SK-N-SH treated with all-trans-retinoic acid at 6 μM for 48 hours (cell line): ENCODE measurements around the gene LYST.

Source experiments
- ARNTL ChIP-seq: fragments of 450-650 bp; formaldehyde crosslinking; IDR thresholded peaks from 2 replicates; pipeline ENCODE4 v1.5.0; 2020; ENCODE audit warnings: low read depth, mild to moderate bottlenecking, moderate library complexity, borderline replicate concordance
- ESRRG ChIP-seq: fragments of 250-450 bp; sonication (Bioruptor Pico); IDR thresholded peaks from 2 replicates; pipeline ENCODE4 v1.6.1; 2021; ENCODE audit warnings: mild to moderate bottlenecking
- GLIS3 ChIP-seq: fragments of 250-450 bp; sonication (Bioruptor Pico); IDR thresholded peaks from 2 replicates; pipeline ENCODE4 v1.5.0; 2020; ENCODE audit warnings: mild to moderate bottlenecking, moderate library complexity
- ISL1 ChIP-seq: fragments of 250-450 bp; sonication (Bioruptor Pico); IDR thresholded peaks from 2 replicates; pipeline ENCODE4 v2.1.2; 2022; ENCODE audit warnings: mild to moderate bottlenecking, moderate library complexity
- RARB ChIP-seq: fragments of 250-450 bp; sonication (Bioruptor Pico); IDR thresholded peaks from 2 replicates; pipeline ENCODE4 v1.8.0; 2021; ENCODE audit warnings: mild to moderate bottlenecking, moderate library complexity
- SNAI2 ChIP-seq: fragments of 250-450 bp; sonication (Bioruptor Pico); IDR thresholded peaks from 2 replicates; pipeline ENCODE4 v1.5.0; 2020; ENCODE audit warnings: mild to moderate bottlenecking, moderate library complexity
- ZC3H10 ChIP-seq: fragments of 250-450 bp; sonication (Bioruptor Pico); IDR thresholded peaks from 2 replicates; pipeline ENCODE4 v1.5.1; 2021; ENCODE audit warnings: mild to moderate bottlenecking, moderate library complexity
- ZFP3 ChIP-seq: fragments of 250-450 bp; sonication (Bioruptor Pico); IDR thresholded peaks from 2 replicates; pipeline ENCODE4 v1.5.0; 2020; ENCODE audit warnings: mild to moderate bottlenecking, moderate library complexity
- ZNF565 ChIP-seq: fragments of 450-650 bp; formaldehyde crosslinking; conservative IDR thresholded peaks from 2 replicates; pipeline ENCODE4 v1.5.0; 2020; ENCODE audit warnings: low read depth, mild to moderate bottlenecking, moderate library complexity
- TF ChIP-seq, protein P1 (sequence below): fragments of 250-450 bp; sonication (Bioruptor Pico); IDR thresholded peaks from 2 replicates; pipeline ENCODE4 v1.8.0; 2020; ENCODE audit warnings: mild to moderate bottlenecking, moderate library complexity, borderline replicate concordance
- TF ChIP-seq, protein P2 (sequence below): fragments of 250-450 bp; sonication (Bioruptor Pico); IDR thresholded peaks from 2 replicates; pipeline ENCODE4 v1.5.1; 2020; ENCODE audit warnings: low read depth, mild to moderate bottlenecking, moderate library complexity

GRCh38 chr1:235898126-235898525, 31.4 kb upstream of the LYST start:
- TF ChIP-seq, protein P1, sequence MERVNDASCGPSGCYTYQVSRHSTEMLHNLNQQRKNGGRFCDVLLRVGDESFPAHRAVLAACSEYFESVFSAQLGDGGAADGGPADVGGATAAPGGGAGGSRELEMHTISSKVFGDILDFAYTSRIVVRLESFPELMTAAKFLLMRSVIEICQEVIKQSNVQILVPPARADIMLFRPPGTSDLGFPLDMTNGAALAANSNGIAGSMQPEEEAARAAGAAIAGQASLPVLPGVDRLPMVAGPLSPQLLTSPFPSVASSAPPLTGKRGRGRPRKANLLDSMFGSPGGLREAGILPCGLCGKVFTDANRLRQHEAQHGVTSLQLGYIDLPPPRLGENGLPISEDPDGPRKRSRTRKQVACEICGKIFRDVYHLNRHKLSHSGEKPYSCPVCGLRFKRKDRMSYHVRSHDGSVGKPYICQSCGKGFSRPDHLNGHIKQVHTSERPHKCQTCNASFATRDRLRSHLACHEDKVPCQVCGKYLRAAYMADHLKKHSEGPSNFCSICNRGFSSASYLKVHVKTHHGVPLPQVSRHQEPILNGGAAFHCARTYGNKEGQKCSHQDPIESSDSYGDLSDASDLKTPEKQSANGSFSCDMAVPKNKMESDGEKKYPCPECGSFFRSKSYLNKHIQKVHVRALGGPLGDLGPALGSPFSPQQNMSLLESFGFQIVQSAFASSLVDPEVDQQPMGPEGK (CRISPR knock-in tag) = no peak
- TF ChIP-seq ZNF565 (CRISPR knock-in tag) (no peak), ARNTL (no peak), GLIS3 (no peak), SNAI2 (CRISPR knock-in tag) (no peak), ZC3H10 (CRISPR knock-in tag) (no peak), ISL1 (CRISPR knock-in tag) (no peak), ESRRG (CRISPR knock-in tag) (no peak), ZFP3 (no peak), RARB (CRISPR knock-in tag) (no peak)
- TF ChIP-seq, protein P2, sequence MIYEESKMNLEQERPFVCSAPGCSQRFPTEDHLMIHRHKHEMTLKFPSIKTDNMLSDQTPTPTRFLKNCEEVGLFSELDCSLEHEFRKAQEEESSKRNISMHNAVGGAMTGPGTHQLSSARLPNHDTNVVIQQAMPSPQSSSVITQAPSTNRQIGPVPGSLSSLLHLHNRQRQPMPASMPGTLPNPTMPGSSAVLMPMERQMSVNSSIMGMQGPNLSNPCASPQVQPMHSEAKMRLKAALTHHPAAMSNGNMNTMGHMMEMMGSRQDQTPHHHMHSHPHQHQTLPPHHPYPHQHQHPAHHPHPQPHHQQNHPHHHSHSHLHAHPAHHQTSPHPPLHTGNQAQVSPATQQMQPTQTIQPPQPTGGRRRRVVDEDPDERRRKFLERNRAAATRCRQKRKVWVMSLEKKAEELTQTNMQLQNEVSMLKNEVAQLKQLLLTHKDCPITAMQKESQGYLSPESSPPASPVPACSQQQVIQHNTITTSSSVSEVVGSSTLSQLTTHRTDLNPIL = no peak
